Fibroblast of mammary gland (primary cell): ENCODE results near the gene MORN3.
"Not testable (repeated sequence)": the region's sequence is repeated elsewhere in the genome, so short reads cannot be mapped to it uniquely, and the experiment has no call there.

Experiments
- DNase-seq: peaks from one replicate; pipeline ENCODE4 v3.0.0-alpha.2; 2010; ENCODE audit warnings: low read depth
- H3K4me3 ChIP-seq: 2 replicates; pipeline ENCODE4 v1.5.1; 2011; ENCODE audit warnings: low read depth, mild to moderate bottlenecking, low read length, moderate library complexity; ENCODE audit not compliant: control insufficient read depth
- TF ChIP-seq, protein P1 (sequence below): conservative IDR thresholded peaks from 2 replicates; pipeline ENCODE4 v1.5.1; 2011; ENCODE audit warnings: low read depth, low read length, inconsistent platforms; ENCODE audit not compliant: control insufficient read depth, insufficient read depth

The MORN3 gene, protein sequence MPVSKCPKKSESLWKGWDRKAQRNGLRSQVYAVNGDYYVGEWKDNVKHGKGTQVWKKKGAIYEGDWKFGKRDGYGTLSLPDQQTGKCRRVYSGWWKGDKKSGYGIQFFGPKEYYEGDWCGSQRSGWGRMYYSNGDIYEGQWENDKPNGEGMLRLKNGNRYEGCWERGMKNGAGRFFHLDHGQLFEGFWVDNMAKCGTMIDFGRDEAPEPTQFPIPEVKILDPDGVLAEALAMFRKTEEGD

DNA sequence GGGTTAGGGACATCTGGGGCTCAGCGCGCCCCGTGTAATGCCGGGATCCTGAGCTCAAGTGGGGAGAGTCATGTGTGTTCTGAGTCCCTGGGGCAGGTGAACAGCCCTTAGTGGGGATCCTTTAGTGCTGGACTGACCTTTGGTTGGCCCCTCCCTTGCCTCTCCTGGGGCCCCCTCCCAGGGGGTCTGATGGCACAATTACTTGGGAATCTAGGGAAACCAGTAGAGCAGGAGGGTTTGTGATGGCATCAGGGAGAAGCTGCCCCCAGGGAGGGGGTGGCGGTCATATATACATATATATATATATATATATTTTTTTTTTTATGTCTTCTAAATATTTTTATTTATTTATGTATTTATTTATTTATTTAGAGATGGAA, at the start of gene MORN3:
MORN3 (minus strand) TSS at position 134 of the 380 bp plus-strand sequence. CDS start 171 bp downstream, outside the sequence.
- no peak within 1 kb of the TSS for H3K4me3 ChIP-seq
- TF ChIP-seq, protein P1, sequence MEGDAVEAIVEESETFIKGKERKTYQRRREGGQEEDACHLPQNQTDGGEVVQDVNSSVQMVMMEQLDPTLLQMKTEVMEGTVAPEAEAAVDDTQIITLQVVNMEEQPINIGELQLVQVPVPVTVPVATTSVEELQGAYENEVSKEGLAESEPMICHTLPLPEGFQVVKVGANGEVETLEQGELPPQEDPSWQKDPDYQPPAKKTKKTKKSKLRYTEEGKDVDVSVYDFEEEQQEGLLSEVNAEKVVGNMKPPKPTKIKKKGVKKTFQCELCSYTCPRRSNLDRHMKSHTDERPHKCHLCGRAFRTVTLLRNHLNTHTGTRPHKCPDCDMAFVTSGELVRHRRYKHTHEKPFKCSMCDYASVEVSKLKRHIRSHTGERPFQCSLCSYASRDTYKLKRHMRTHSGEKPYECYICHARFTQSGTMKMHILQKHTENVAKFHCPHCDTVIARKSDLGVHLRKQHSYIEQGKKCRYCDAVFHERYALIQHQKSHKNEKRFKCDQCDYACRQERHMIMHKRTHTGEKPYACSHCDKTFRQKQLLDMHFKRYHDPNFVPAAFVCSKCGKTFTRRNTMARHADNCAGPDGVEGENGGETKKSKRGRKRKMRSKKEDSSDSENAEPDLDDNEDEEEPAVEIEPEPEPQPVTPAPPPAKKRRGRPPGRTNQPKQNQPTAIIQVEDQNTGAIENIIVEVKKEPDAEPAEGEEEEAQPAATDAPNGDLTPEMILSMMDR, result no peak
- no peak for DNase-seq

DNA sequence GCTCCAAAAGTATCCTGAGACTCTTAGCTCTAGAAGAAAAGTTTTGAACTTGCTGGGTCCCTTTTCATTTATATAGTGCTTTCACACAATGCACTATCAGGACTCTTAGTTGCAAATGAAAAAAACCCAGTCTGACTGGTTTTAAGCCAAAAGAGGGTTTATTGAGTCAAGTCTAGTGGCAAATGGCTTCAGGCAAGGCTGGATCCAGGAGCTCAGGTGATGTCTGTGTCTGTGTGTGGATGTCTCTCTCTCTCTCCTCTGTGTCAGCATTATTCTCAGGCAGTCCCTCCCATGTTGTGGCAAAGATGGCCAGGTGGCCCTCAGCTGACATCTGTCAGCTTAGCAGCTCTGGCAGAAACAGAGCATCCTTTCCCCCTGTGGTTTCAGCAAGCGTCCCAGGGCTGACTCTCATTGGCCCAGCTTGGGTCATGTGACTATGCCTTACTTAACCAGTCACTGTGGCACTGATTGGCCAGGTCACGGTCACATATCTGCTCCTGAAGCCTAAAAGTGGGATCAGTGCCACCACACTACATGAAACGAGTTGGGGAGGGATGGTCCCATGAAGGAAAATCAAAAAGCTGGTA, 49.3 kb upstream of the MORN3 start:
- H3K4me3 ChIP-seq, result no peak overlapping the region
- TF ChIP-seq, protein P1, result no peak
- no peak for DNase-seq

DNA sequence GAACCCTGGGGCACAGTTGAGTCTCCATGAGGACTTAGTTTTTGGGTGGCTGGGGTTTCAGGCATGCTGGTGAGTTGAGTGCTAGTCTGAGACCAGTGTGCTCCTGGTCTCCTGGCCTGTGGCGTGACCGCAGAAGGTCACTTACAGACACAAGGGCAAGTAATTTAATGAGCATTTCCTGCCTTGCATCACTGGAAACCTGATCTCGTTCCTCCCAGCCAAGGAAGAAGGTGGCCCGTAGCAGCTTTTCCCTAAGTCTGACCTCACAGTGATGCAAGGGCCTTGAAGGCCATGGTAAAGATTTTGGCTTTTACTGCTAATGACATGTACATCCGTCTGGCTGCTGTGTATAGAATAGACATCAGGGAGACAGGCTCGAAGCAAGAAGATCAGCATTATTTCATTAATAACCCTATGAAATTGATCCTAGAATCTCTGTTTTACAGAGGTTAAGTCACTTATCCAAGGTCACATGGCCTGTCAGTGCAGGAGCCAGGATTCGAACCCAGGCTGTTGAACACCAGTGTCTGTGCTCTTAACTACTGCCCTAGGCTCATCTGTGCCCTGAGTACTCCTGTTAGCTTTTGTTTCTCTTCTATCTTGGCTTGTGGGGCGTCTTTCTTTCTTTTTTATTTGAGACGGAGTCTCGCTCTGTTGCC, 47.7 kb upstream of the MORN3 start:
- TF ChIP-seq, protein P1, result no peak
- H3K4me3 ChIP-seq, result no peak overlapping the region
- peak; percentile 98 for DNase-seq

DNA sequence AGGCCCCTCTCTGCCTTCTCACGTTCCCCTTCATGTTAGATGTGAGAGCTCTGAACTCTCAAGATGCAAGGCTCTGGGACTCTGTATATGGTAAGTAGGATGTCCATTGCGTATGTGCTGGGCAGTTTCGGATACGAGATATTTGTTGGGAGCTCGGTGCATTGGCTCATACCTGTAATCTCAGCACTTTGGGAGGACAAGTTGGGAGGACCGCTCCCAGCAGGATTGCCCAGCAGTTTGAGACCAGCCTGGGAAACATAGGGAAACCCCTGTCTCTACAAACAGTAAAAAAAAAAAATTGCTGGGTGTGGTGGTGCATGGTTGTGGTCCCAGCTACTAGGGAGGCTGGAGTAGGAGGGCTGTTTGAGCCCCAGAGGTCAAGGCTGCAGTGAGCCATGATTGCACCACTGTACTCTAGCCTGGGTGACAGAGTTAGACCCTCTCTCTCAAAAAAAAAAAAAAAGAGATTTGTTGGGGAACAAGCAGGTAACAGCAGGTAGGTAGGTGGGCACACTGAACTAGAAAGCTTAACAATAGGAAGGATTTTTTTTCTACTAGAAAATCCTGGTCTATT, 46.5 kb upstream of the MORN3 start:
- TF ChIP-seq, protein P1, result no peak
- no peak for DNase-seq
- no peak overlapping the region for H3K4me3 ChIP-seq

DNA sequence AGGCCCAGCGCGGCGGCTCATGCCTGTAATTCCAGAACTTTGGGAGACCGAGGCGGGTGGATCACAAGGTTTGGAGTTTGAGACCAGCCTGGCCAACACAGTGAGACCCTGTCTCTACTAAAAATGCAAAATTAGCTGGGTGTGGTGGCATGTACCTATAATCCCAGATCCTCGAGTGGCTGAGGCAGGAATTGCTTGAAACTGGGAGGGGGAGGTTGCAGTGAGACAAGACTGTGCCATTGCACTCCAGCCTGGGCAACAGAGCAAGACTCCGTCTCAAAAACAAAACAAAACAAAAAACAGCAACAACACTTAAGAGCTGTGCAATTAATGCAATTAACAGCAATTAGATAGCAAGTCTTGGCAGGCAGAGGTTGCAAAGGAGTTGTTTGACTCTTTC, 45.6 kb upstream of the MORN3 start:
- DNase-seq, H3K4me3 ChIP-seq: not testable (repeated sequence)

DNA sequence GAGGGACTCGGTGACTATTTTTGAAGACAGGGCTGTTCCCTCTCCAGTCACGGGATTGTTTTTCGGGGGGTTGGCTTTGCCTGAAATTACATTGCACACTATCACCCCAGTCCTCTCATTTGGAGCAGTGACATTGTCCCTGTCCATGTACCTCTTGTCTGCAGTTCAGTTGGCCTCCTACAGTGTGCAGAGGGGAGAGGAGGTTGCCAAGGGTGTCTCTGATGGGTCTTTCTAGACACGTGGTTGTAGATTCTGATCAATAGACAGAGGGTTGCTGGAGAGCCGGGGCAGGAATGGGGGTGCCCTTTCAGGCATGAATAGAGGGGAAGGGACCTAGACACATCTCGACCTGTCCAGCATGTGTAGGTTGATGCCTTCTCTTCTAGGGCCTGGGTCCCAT, 44.3 kb upstream of the MORN3 start:
- TF ChIP-seq, protein P1, result no peak
- peak overlapping the region; percentile 82 for H3K4me3 ChIP-seq
- DNase-seq, result no peak

DNA sequence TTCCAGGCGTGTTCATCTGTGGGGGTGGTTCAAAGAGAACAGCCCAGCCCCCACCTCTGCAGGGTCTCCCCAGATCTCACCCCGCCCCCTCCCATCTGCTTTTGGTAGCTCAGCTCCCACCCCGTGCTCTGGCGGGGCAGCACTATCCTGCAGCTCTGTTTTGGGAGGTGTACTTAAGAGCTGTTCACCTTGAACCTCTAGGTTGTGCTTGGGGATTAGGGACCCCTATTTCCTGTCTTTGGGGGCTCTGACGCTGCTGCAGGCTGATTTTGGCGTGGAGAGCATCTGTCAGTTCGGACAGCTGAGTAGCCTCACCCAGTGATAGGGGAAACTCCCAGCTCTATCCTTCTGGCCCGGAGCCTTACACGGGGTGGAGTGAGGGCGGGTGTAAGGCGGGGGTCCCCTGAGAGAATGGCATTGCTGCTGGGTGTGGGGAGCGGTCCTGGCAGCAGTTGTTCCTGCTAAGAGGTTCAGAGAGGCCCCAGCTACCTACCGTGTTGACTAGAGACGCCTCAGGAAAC, 43.9 kb upstream of the MORN3 start:
- TF ChIP-seq, protein P1, result no peak
- peak overlapping the region; percentile 82 for H3K4me3 ChIP-seq
- DNase-seq, result peak; percentile 25
